ENCODE measurements around the gene PRKCE. TPM values are rescaled to one million over a fixed set of nuclear protein-coding genes. Genes with fewer than 3 reads are reported as not detected.
"Not testable (repeated sequence)": the region's sequence is repeated elsewhere in the genome, so short reads cannot be mapped to it uniquely, and the experiment has no call there.

PRKCE gene
- total RNA-seq, 1 donor from 2014 or later = 46.5 TPM

- no peak for DNase-seq
Measured at GRCh38 chr2:46181789-46182530, 530.5 kb downstream of the PRKCE start.

- DNase-seq = no peak
Measured at GRCh38 chr2:46183426-46183825, 532.0 kb downstream of the PRKCE start.

GRCh38 chr2:46184794-46185583, 533.5 kb downstream of the PRKCE start:
- DNase-seq = no peak

GRCh38 chr2:46187112-46187618, 535.7 kb downstream of the PRKCE start:
- DNase-seq = peak; percentile 38

- DNase-seq = no peak
Measured at GRCh38 chr2:46188041-46188716, 536.7 kb downstream of the PRKCE start.

GRCh38 chr2:46193356-46193755, 541.9 kb downstream of the PRKCE start:
- DNase-seq = no peak

- no peak for DNase-seq
Measured at GRCh38 chr2:46193855-46194254, 542.4 kb downstream of the PRKCE start.

GRCh38 chr2:46194856-46195255, 543.4 kb downstream of the PRKCE start:
- DNase-seq = no peak

- DNase-seq = no peak
Measured at GRCh38 chr2:46195819-46196218, 544.3 kb downstream of the PRKCE start.

- DNase-seq = peak; percentile 74
Measured at GRCh38 chr2:46196871-46197462, 545.5 kb downstream of the PRKCE start.

- no peak for DNase-seq
Measured at GRCh38 chr2:46197672-46198071, 546.2 kb downstream of the PRKCE start.

GRCh38 chr2:46198164-46198883, 546.8 kb downstream of the PRKCE start:
- no peak for DNase-seq

- DNase-seq = peak; percentile 16
Measured at GRCh38 chr2:46198966-46199365, 547.5 kb downstream of the PRKCE start.

GRCh38 chr2:46200100-46200690, 548.7 kb downstream of the PRKCE start:
- DNase-seq = peak; percentile 83

GRCh38 chr2:46200861-46201605, 549.6 kb downstream of the PRKCE start:
- peak; percentile 43 for DNase-seq

GRCh38 chr2:46202453-46202852, 551.0 kb downstream of the PRKCE start:
- DNase-seq = no peak

GRCh38 chr2:46202987-46203386, 551.5 kb downstream of the PRKCE start:
- DNase-seq = no peak

- DNase-seq = not testable (repeated sequence)
Measured at GRCh38 chr2:46203636-46204035, 552.2 kb downstream of the PRKCE start.

GRCh38 chr2:46207591-46207990, 556.1 kb downstream of the PRKCE start:
- DNase-seq = no peak

GRCh38 chr2:46208766-46209165, 557.3 kb downstream of the PRKCE start:
- no peak for DNase-seq

GRCh38 chr2:46210063-46210462, 558.6 kb downstream of the PRKCE start:
- peak; percentile 57 for DNase-seq
